GM23338 (cell line): ENCODE measurements around the gene TRMT2A. TPM values are rescaled to one million over a fixed set of nuclear protein-coding genes. Genes with fewer than 3 reads are reported as not detected.

Experiments used
- ATAC-seq: fragments of 200-7000 bp; cut with Tn5 transposase; 3 replicates; pipeline ENCODE4 v1.9.1; 2020
- DNase-seq: peaks from one replicate; pipeline ENCODE4 v3.0.0-alpha.2; 2015; ENCODE audit warnings: low spot score
- H2AFZ ChIP-seq: fragments of 200-600 bp; sonication (generic); 2 replicates; pipeline ENCODE4 v1.8.0; 2016; ENCODE audit warnings: antibody characterized with exemption, mild to moderate bottlenecking, moderate library complexity
- H3F3A ChIP-seq: fragments of 200-600 bp; sonication (generic); replicated peaks from 2 replicates; pipeline ENCODE4 v1.8.0; 2017; ENCODE audit warnings: antibody characterized with exemption, mixed run types, low read depth
- H3K27ac ChIP-seq: fragments of 200-600 bp; sonication (generic); 2 replicates; pipeline ENCODE4 v1.6.1; 2016; ENCODE audit warnings: low read depth
- H3K27me3 ChIP-seq: fragments of 200-600 bp; sonication (generic); 2 replicates; pipeline ENCODE4 v1.8.0; 2016; ENCODE audit warnings: mild to moderate bottlenecking, mixed run types, moderate library complexity; ENCODE audit not compliant: insufficient read depth
- H3K36me3 ChIP-seq: fragments of 200-600 bp; sonication (generic); 2 replicates; pipeline ENCODE4 v1.8.0; 2016; ENCODE audit warnings: mild to moderate bottlenecking; ENCODE audit not compliant: insufficient read depth
- H3K4me1 ChIP-seq: fragments of 200-600 bp; sonication (generic); 2 replicates; pipeline ENCODE4 v1.8.0; 2016; ENCODE audit warnings: mild to moderate bottlenecking, moderate library complexity; ENCODE audit not compliant: insufficient read depth
- H3K4me2 ChIP-seq: fragments of 200-600 bp; sonication (generic); 2 replicates; pipeline ENCODE4 v1.7.1; 2017; ENCODE audit warnings: mixed run types
- H3K4me3 ChIP-seq: fragments of 200-600 bp; sonication (generic); 2 replicates; pipeline ENCODE4 v1.6.1; 2016; ENCODE audit warnings: mixed run types
- H3K79me2 ChIP-seq: fragments of 200-600 bp; sonication (generic); replicated peaks from 2 replicates; pipeline ENCODE4 v1.8.0; 2017; ENCODE audit warnings: mild to moderate bottlenecking; ENCODE audit not compliant: insufficient read depth
- H3K9me2 ChIP-seq: fragments of 200-600 bp; sonication (generic); 2 replicates; pipeline ENCODE4 v1.8.0; 2017; ENCODE audit not compliant: insufficient read depth
- H4K20me1 ChIP-seq: fragments of 200-600 bp; sonication (generic); replicated peaks from 2 replicates; pipeline ENCODE4 v1.8.0; 2017; ENCODE audit warnings: mild to moderate bottlenecking; ENCODE audit not compliant: insufficient read depth
- H3K27ac Mint-ChIP-seq: 2 replicates; pipeline ENCODE4 v1.8.0; 2020; ENCODE audit warnings: inconsistent platforms, mild to moderate bottlenecking, moderate library complexity, mixed read lengths
- H3K27me3 Mint-ChIP-seq: 3 replicates; pipeline ENCODE4 v1.8.0; 2022; ENCODE audit warnings: low read depth, mild to moderate bottlenecking, moderate library complexity, mixed read lengths, inconsistent platforms; ENCODE audit not compliant: insufficient read depth, poor library complexity
- H3K36me3 Mint-ChIP-seq: 3 replicates; pipeline ENCODE4 v1.8.0; 2021; ENCODE audit warnings: low read depth, mild to moderate bottlenecking, inconsistent platforms, moderate library complexity, mixed read lengths
- H3K4me1 Mint-ChIP-seq: 3 replicates; pipeline ENCODE4 v1.8.0; 2020; ENCODE audit warnings: mild to moderate bottlenecking, inconsistent platforms, mixed read lengths
- H3K4me3 Mint-ChIP-seq: 3 replicates; pipeline ENCODE4 v1.8.0; 2021; ENCODE audit warnings: moderate library complexity, mild to moderate bottlenecking, inconsistent platforms, mixed read lengths
- H3K9me3 Mint-ChIP-seq: 3 replicates; pipeline ENCODE4 v1.8.0; 2020; ENCODE audit warnings: moderate library complexity, mild to moderate bottlenecking, inconsistent platforms, mixed read lengths
- CREB1 ChIP-seq: fragments of 250-450 bp; sonication (Bioruptor Pico); IDR thresholded peaks from 2 replicates; pipeline ENCODE4 v1.5.0; 2020; ENCODE audit warnings: low read depth, mild to moderate bottlenecking, moderate library complexity
- CTCF ChIP-seq, 2 experiments: fragments of 200-600 bp in 1 of 2; sonication (generic) in 1 of 2; conservative IDR thresholded peaks; 2 replicates each; pipeline versions ENCODE4 v1.5.1 to v1.6.1; 2016 to 2017; ENCODE audit warnings: antibody characterized with exemption in 2 of 2, low read depth in 2 of 2, mild to moderate bottlenecking in 2 of 2, moderate library complexity in 1 of 2
- ETS1 ChIP-seq: IDR thresholded peaks from 2 replicates; pipeline ENCODE4 v1.6.1; 2016; ENCODE audit warnings: antibody characterized with exemption
- EZH2phosphoT487 ChIP-seq: fragments of 200-600 bp; sonication (generic); IDR thresholded peaks from one replicate; pipeline ENCODE4 v1.8.1; 2018; ENCODE audit warnings: antibody characterized with exemption; ENCODE audit not compliant: unreplicated experiment
- REST ChIP-seq: IDR thresholded peaks from one replicate; pipeline ENCODE4 v1.6.1; 2018; ENCODE audit warnings: antibody characterized with exemption; ENCODE audit not compliant: unreplicated experiment
- STAT1 ChIP-seq: IDR thresholded peaks from one replicate; pipeline ENCODE4 v1.6.1; 2016; ENCODE audit warnings: antibody characterized with exemption; ENCODE audit not compliant: unreplicated experiment
- ZNF462 ChIP-seq: fragments of 250-450 bp; sonication (Bioruptor Pico); IDR thresholded peaks from 2 replicates; pipeline ENCODE4 v1.5.0; 2020; ENCODE audit warnings: mild to moderate bottlenecking, moderate library complexity
- polyA plus RNA-seq: library from polyadenylated mRNA; unstranded; fragments of >200 nt; fragmentation: Nextera tagmentation; extraction: Ambion mirVana; gene quantifications from 2 replicates; pipeline ENCODE4 v1.2.1, GENCODE V29; 2016
- total RNA-seq: library from RNA; depleted of rRNA; stranded (reverse); fragments of >200 nt; shearing (Covaris generic); gene quantifications from 2 replicates; pipeline ENCODE4 v1.2.3, GENCODE V29; 2014

TRMT2A gene
- total and polyA plus RNA-seq, 2 experiments from 2014 or later = 41.3 to 61.3 TPM

DNA sequence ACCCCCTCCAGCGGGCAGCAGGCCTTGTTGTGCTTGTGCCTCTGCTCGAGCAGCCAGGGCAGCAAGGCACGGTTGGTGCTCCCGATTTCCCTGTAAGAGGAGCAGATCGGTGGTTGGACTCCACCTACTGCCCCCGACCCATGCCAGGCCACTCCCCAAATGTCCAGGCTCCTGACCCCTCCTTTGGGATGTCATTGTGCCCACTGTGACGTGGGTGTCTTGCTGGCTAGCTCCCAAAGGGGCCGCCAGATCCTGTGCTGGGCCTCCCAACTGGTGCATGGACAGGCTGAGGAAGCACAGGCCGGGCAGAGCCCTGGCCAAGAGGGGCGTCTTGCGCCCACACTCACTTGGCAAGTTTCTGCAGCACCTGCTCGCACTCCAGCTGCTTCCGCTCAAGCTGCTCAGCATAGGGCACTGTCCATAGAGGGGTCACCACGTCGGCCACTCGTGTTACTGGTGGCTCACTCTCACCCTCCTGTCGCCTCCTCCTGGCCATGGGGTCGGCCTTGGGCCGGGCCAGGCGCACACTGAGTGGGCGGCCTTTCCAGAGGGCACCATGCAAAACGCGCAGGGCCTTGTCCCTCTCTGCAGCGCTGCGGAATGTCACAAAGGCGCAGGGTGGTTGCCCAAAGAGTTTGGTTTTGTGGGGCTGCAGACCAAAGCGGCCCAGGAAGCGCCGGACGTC, 1.2 kb downstream of the TRMT2A start, which contains the start of gene RANBP1 (continued):
- 0 out of 4 replicates have a peak, but pooled peaks of 1 of the 2 experiments have one; percentile 16 for TF ChIP-seq CTCF (conservative IDR thresholded peaks at IDR 0.05; ENCODE audit: low read depth in 2 of 2)

GRCh38 chr22:20114506-20115475, 2.2 kb downstream of the TRMT2A start:
- H3K79me2 ChIP-seq = peaks cover 37% of the 10 kb centered on the region
- H3K27ac Mint-ChIP-seq = no peak overlapping the region; the same call in 1 of the 2 replicates

More at GRCh38 chr22:20114506-20115475, 2.2 kb downstream of the TRMT2A start:
- H3K9me3 Mint-ChIP-seq = no peaks in the 10 kb centered on the region
- peaks cover 23% of the 10 kb centered on the region for H3K36me3 ChIP-seq
- no peaks in the 10 kb centered on the region for H3K27me3 ChIP-seq
- H2AFZ ChIP-seq = no peak overlapping the region
- H3K36me3 Mint-ChIP-seq = peaks cover 57% of the 10 kb centered on the region
- H3K4me2 ChIP-seq = no peak overlapping the region
- H3K27me3 Mint-ChIP-seq = peaks cover 36% of the 10 kb centered on the region
- no peaks in the 10 kb centered on the region for H3K9me2 ChIP-seq
- ATAC-seq (no peak), DNase-seq (no peak)
- H3K27ac ChIP-seq = no peak overlapping the region
- peaks cover 23% of the 10 kb centered on the region for H3F3A ChIP-seq
- H3K4me3 Mint-ChIP-seq = peak overlapping the region; percentile 59
- TF ChIP-seq EZH2phosphoT487 (no peak), REST (no peak), STAT1 (no peak), ZNF462 (CRISPR knock-in tag) (no peak), ETS1 (no peak), CREB1 (no peak)
- peaks cover 16% of the 10 kb centered on the region for H3K4me1 ChIP-seq
- H3K4me1 Mint-ChIP-seq = peaks cover 12% of the 10 kb centered on the region
- H4K20me1 ChIP-seq = peaks cover 14% of the 10 kb centered on the region
- H3K4me3 ChIP-seq = no peak overlapping the region
